Frontal cortex (tissue), 4 donors: ENCODE measurements around the gene CCDC102B. TPM values are rescaled to one million over a fixed set of nuclear protein-coding genes. Genes with fewer than 3 reads are reported as not detected.

Experiments used
- DNase-seq, 2 donors: peaks; one replicate each; pipeline ENCODE4 v3.0.0; 2012; ENCODE audit warnings: low spot score in 2 of 2
- FAIRE-seq: peaks from 2 replicates; lab custom pipeline; 2012; peaks lifted over from hg19 to GRCh38; lab: Jason Lieb, UNC
- total RNA-seq: library from RNA; depleted of rRNA; stranded (reverse); fragments of >200 nt; gene quantifications from one replicate; pipeline ENCODE4 v1.2.3, GENCODE V29; 2014
- donor health status: control.
- donor health status: control.
- donor health status: control.

CCDC102B gene
- total RNA-seq, 1 donor from 2014 or later = 12.2 TPM

GRCh38 chr18:68822926-68823325 is 25.0 kb downstream of the CCDC102B start:
- no peak for DNase-seq
- no peak for FAIRE-seq

GRCh38 chr18:68826121-68826520 is 28.2 kb downstream of the CCDC102B start:
- FAIRE-seq (no peak), DNase-seq (no peak)

- FAIRE-seq (no peak), DNase-seq (no peak)
Observed at GRCh38 chr18:68830256-68831045, 32.6 kb downstream of the CCDC102B start.

GRCh38 chr18:68833756-68834155 is 35.9 kb downstream of the CCDC102B start:
- DNase-seq (no peak), FAIRE-seq (no peak)

GRCh38 chr18:68837665-68838451 is 40.0 kb downstream of the CCDC102B start:
- DNase-seq = no peak
- FAIRE-seq = no peak

- DNase-seq (no peak), FAIRE-seq (no peak)
Observed at GRCh38 chr18:68839701-68840100, 41.8 kb downstream of the CCDC102B start.

- FAIRE-seq (no peak), DNase-seq (no peak)
Observed at GRCh38 chr18:68840554-68841263, 42.8 kb downstream of the CCDC102B start.

- no peak for DNase-seq
- FAIRE-seq = no peak
Observed at GRCh38 chr18:68841301-68841700, 43.4 kb downstream of the CCDC102B start.

- FAIRE-seq = no peak
- no peak for DNase-seq
Observed at GRCh38 chr18:68842951-68843350, 45.1 kb downstream of the CCDC102B start.

- FAIRE-seq = peak; percentile 94
- no peak for DNase-seq
Observed at GRCh38 chr18:68843473-68844089, 45.7 kb downstream of the CCDC102B start.

GRCh38 chr18:68847219-68847837 is 49.4 kb downstream of the CCDC102B start:
- DNase-seq = no peak

GRCh38 chr18:68848242-68848641 is 50.4 kb downstream of the CCDC102B start:
- FAIRE-seq (no peak), DNase-seq (no peak)

More at GRCh38 chr18:68847219-68847837, 49.4 kb downstream of the CCDC102B start:
- FAIRE-seq = no peak

- no peak for DNase-seq
- no peak for FAIRE-seq
Observed at GRCh38 chr18:68854786-68855391, 57.0 kb downstream of the CCDC102B start.

- FAIRE-seq = no peak
- no peak for DNase-seq
Observed at GRCh38 chr18:68855491-68855890, 57.6 kb downstream of the CCDC102B start.

- FAIRE-seq = no peak
- no peak for DNase-seq
Observed at GRCh38 chr18:68861365-68861764, 63.5 kb downstream of the CCDC102B start.

GRCh38 chr18:68865021-68865420 is 67.1 kb downstream of the CCDC102B start:
- FAIRE-seq (no peak), DNase-seq (no peak)

- FAIRE-seq = no peak
- DNase-seq = no peak
Observed at GRCh38 chr18:68865503-68865902, 67.6 kb downstream of the CCDC102B start.

- no peak for DNase-seq
- no peak for FAIRE-seq
Observed at GRCh38 chr18:68873003-68873402, 75.1 kb downstream of the CCDC102B start.

- DNase-seq (no peak), FAIRE-seq (no peak)
Observed at GRCh38 chr18:68874361-68874760, 76.5 kb downstream of the CCDC102B start.
